GM23338 (cell line): Measurements from ENCODE around the gene CACNA2D3. TPM values are rescaled to one million over a fixed set of nuclear protein-coding genes. Genes with fewer than 3 reads are reported as not detected.

ENCODE experiments used
- ATAC-seq: fragments of 200-7000 bp; cut with Tn5 transposase; 3 replicates; pipeline ENCODE4 v1.9.1; 2020
- DNase-seq: peaks from one replicate; pipeline ENCODE4 v3.0.0-alpha.2; 2015; ENCODE audit warnings: low spot score
- H2AFZ ChIP-seq: fragments of 200-600 bp; sonication (generic); 2 replicates; pipeline ENCODE4 v1.8.0; 2016; ENCODE audit warnings: antibody characterized with exemption, mild to moderate bottlenecking, moderate library complexity
- H3F3A ChIP-seq: fragments of 200-600 bp; sonication (generic); replicated peaks from 2 replicates; pipeline ENCODE4 v1.8.0; 2017; ENCODE audit warnings: antibody characterized with exemption, mixed run types, low read depth
- H3K27ac ChIP-seq: fragments of 200-600 bp; sonication (generic); 2 replicates; pipeline ENCODE4 v1.6.1; 2016; ENCODE audit warnings: low read depth
- H3K27me3 ChIP-seq: fragments of 200-600 bp; sonication (generic); 2 replicates; pipeline ENCODE4 v1.8.0; 2016; ENCODE audit warnings: mild to moderate bottlenecking, mixed run types, moderate library complexity; ENCODE audit not compliant: insufficient read depth
- H3K36me3 ChIP-seq: fragments of 200-600 bp; sonication (generic); 2 replicates; pipeline ENCODE4 v1.8.0; 2016; ENCODE audit warnings: mild to moderate bottlenecking; ENCODE audit not compliant: insufficient read depth
- H3K4me1 ChIP-seq: fragments of 200-600 bp; sonication (generic); 2 replicates; pipeline ENCODE4 v1.8.0; 2016; ENCODE audit warnings: mild to moderate bottlenecking, moderate library complexity; ENCODE audit not compliant: insufficient read depth
- H3K4me2 ChIP-seq: fragments of 200-600 bp; sonication (generic); 2 replicates; pipeline ENCODE4 v1.7.1; 2017; ENCODE audit warnings: mixed run types
- H3K4me3 ChIP-seq: fragments of 200-600 bp; sonication (generic); 2 replicates; pipeline ENCODE4 v1.6.1; 2016; ENCODE audit warnings: mixed run types
- H3K79me2 ChIP-seq: fragments of 200-600 bp; sonication (generic); replicated peaks from 2 replicates; pipeline ENCODE4 v1.8.0; 2017; ENCODE audit warnings: mild to moderate bottlenecking; ENCODE audit not compliant: insufficient read depth
- H3K9me2 ChIP-seq: fragments of 200-600 bp; sonication (generic); 2 replicates; pipeline ENCODE4 v1.8.0; 2017; ENCODE audit not compliant: insufficient read depth
- H4K20me1 ChIP-seq: fragments of 200-600 bp; sonication (generic); replicated peaks from 2 replicates; pipeline ENCODE4 v1.8.0; 2017; ENCODE audit warnings: mild to moderate bottlenecking; ENCODE audit not compliant: insufficient read depth
- H3K27ac Mint-ChIP-seq: 2 replicates; pipeline ENCODE4 v1.8.0; 2020; ENCODE audit warnings: inconsistent platforms, mild to moderate bottlenecking, moderate library complexity, mixed read lengths
- H3K27me3 Mint-ChIP-seq: 3 replicates; pipeline ENCODE4 v1.8.0; 2022; ENCODE audit warnings: low read depth, mild to moderate bottlenecking, moderate library complexity, mixed read lengths, inconsistent platforms; ENCODE audit not compliant: insufficient read depth, poor library complexity
- H3K36me3 Mint-ChIP-seq: 3 replicates; pipeline ENCODE4 v1.8.0; 2021; ENCODE audit warnings: low read depth, mild to moderate bottlenecking, inconsistent platforms, moderate library complexity, mixed read lengths
- H3K4me1 Mint-ChIP-seq: 3 replicates; pipeline ENCODE4 v1.8.0; 2020; ENCODE audit warnings: mild to moderate bottlenecking, inconsistent platforms, mixed read lengths
- H3K4me3 Mint-ChIP-seq: 3 replicates; pipeline ENCODE4 v1.8.0; 2021; ENCODE audit warnings: moderate library complexity, mild to moderate bottlenecking, inconsistent platforms, mixed read lengths
- H3K9me3 Mint-ChIP-seq: 3 replicates; pipeline ENCODE4 v1.8.0; 2020; ENCODE audit warnings: moderate library complexity, mild to moderate bottlenecking, inconsistent platforms, mixed read lengths
- CREB1 ChIP-seq: fragments of 250-450 bp; sonication (Bioruptor Pico); IDR thresholded peaks from 2 replicates; pipeline ENCODE4 v1.5.0; 2020; ENCODE audit warnings: low read depth, mild to moderate bottlenecking, moderate library complexity
- EZH2 ChIP-seq: fragments of 200-600 bp; sonication (generic); IDR thresholded peaks from one replicate; pipeline ENCODE4 v1.8.0; 2017; ENCODE audit warnings: antibody characterized with exemption, mild to moderate bottlenecking, low read depth; ENCODE audit not compliant: unreplicated experiment
- EZH2phosphoT487 ChIP-seq: fragments of 200-600 bp; sonication (generic); IDR thresholded peaks from one replicate; pipeline ENCODE4 v1.8.1; 2018; ENCODE audit warnings: antibody characterized with exemption; ENCODE audit not compliant: unreplicated experiment
- JUNB ChIP-seq: IDR thresholded peaks from one replicate; pipeline ENCODE4 v1.6.1; 2016; ENCODE audit warnings: antibody characterized with exemption; ENCODE audit not compliant: unreplicated experiment
- NANOG ChIP-seq: IDR thresholded peaks from 2 replicates; pipeline ENCODE4 v1.6.1; 2016; ENCODE audit warnings: antibody characterized with exemption, borderline replicate concordance
- POLR2AphosphoS5 ChIP-seq: IDR thresholded peaks from 2 replicates; pipeline ENCODE4 v1.6.1; 2016; ENCODE audit warnings: antibody characterized with exemption, low read depth
- STAT1 ChIP-seq: IDR thresholded peaks from one replicate; pipeline ENCODE4 v1.6.1; 2016; ENCODE audit warnings: antibody characterized with exemption; ENCODE audit not compliant: unreplicated experiment
- ZNF114 ChIP-seq: fragments of 250-450 bp; sonication (Bioruptor Pico); IDR thresholded peaks from 2 replicates; pipeline ENCODE4 v1.5.0; 2020; ENCODE audit warnings: mild to moderate bottlenecking, moderate library complexity
- polyA plus RNA-seq: library from polyadenylated mRNA; unstranded; fragments of >200 nt; fragmentation: Nextera tagmentation; extraction: Ambion mirVana; gene quantifications from 2 replicates; pipeline ENCODE4 v1.2.1, GENCODE V29; 2016
- total RNA-seq: library from RNA; depleted of rRNA; stranded (reverse); fragments of >200 nt; shearing (Covaris generic); gene quantifications from 2 replicates; pipeline ENCODE4 v1.2.3, GENCODE V29; 2014
- TF ChIP-seq, protein P1 (sequence below): IDR thresholded peaks from one replicate; pipeline ENCODE4 v1.6.1; 2018; ENCODE audit warnings: antibody characterized with exemption; ENCODE audit not compliant: unreplicated experiment
- TF ChIP-seq, protein P2 (sequence below): IDR thresholded peaks from 2 replicates; pipeline ENCODE4 v1.6.1; 2016; ENCODE audit warnings: antibody characterized with exemption
- TF ChIP-seq, protein P3 (sequence below), 2 experiments: fragments of 200-600 bp in 1 of 2; sonication (generic) in 1 of 2; conservative IDR thresholded peaks; 2 replicates each; pipeline versions ENCODE4 v1.5.1 to v1.6.1; 2016 to 2017; ENCODE audit warnings: antibody characterized with exemption in 2 of 2, low read depth in 2 of 2, mild to moderate bottlenecking in 2 of 2, moderate library complexity in 1 of 2
- TF ChIP-seq, protein P4 (sequence below): fragments of 250-450 bp; sonication (Bioruptor Pico); IDR thresholded peaks from 2 replicates; pipeline ENCODE4 v1.5.0; 2020; ENCODE audit warnings: mild to moderate bottlenecking, moderate library complexity

Gene CACNA2D3
- total and polyA plus RNA-seq, 2 experiments from 2014 or later, result 2.2 to 2.3 TPM

DNA sequence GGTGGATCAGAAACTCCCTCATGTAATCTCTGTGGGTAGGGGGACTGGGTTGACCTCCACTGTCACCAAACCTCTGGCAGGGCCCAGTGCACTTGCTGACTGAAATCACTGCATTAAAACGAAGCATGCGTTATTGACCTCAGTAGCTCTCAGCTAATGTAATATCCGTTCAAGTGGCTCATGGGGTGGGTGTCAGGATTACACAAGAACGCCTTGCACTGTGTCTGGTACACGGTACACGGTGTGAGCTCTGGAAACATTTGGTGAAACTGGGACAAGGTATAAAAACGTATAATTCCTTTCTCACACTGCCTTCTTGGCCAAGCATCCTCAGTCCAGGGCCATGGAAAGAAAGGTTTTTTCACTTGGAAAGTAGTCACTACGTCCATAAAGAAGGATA, 793.6 kb downstream of the CACNA2D3 start:
- Histone ChIP-seq H3K79me2 (no peaks in the 10 kb centered on the region), H3K4me2 (no peak overlapping the region), H3K36me3 (peaks cover 4% of the 10 kb centered on the region; the same call in 1 of the 2 replicates), H3K27me3 (no peaks in the 10 kb centered on the region), H4K20me1 (no peaks in the 10 kb centered on the region), H3K9me2 (no peaks in the 10 kb centered on the region; the same call in 1 of the 2 replicates), H3K4me3 (no peak overlapping the region), H2AFZ (no peak overlapping the region), H3K27ac (no peak overlapping the region), H3K4me1 (no peaks in the 10 kb centered on the region), H3F3A (no peaks in the 10 kb centered on the region)
- Mint-ChIP-seq H3K4me3 (no peak overlapping the region), H3K9me3 (peaks cover 12% of the 10 kb centered on the region), H3K4me1 (no peaks in the 10 kb centered on the region), H3K27me3 (peaks cover 3% of the 10 kb centered on the region), H3K36me3 (peaks cover 21% of the 10 kb centered on the region), H3K27ac (no peak overlapping the region)
- ATAC-seq (no peak), DNase-seq (no peak)
- TF ChIP-seq CREB1, result no peak
- TF ChIP-seq JUNB, result no peak
- TF ChIP-seq, protein P1, sequence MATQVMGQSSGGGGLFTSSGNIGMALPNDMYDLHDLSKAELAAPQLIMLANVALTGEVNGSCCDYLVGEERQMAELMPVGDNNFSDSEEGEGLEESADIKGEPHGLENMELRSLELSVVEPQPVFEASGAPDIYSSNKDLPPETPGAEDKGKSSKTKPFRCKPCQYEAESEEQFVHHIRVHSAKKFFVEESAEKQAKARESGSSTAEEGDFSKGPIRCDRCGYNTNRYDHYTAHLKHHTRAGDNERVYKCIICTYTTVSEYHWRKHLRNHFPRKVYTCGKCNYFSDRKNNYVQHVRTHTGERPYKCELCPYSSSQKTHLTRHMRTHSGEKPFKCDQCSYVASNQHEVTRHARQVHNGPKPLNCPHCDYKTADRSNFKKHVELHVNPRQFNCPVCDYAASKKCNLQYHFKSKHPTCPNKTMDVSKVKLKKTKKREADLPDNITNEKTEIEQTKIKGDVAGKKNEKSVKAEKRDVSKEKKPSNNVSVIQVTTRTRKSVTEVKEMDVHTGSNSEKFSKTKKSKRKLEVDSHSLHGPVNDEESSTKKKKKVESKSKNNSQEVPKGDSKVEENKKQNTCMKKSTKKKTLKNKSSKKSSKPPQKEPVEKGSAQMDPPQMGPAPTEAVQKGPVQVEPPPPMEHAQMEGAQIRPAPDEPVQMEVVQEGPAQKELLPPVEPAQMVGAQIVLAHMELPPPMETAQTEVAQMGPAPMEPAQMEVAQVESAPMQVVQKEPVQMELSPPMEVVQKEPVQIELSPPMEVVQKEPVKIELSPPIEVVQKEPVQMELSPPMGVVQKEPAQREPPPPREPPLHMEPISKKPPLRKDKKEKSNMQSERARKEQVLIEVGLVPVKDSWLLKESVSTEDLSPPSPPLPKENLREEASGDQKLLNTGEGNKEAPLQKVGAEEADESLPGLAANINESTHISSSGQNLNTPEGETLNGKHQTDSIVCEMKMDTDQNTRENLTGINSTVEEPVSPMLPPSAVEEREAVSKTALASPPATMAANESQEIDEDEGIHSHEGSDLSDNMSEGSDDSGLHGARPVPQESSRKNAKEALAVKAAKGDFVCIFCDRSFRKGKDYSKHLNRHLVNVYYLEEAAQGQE, result no peak
- no peak for TF ChIP-seq POLR2AphosphoS5
- TF ChIP-seq, protein P2, sequence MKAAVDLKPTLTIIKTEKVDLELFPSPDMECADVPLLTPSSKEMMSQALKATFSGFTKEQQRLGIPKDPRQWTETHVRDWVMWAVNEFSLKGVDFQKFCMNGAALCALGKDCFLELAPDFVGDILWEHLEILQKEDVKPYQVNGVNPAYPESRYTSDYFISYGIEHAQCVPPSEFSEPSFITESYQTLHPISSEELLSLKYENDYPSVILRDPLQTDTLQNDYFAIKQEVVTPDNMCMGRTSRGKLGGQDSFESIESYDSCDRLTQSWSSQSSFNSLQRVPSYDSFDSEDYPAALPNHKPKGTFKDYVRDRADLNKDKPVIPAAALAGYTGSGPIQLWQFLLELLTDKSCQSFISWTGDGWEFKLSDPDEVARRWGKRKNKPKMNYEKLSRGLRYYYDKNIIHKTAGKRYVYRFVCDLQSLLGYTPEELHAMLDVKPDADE, result no peak
- TF ChIP-seq, protein P3, sequence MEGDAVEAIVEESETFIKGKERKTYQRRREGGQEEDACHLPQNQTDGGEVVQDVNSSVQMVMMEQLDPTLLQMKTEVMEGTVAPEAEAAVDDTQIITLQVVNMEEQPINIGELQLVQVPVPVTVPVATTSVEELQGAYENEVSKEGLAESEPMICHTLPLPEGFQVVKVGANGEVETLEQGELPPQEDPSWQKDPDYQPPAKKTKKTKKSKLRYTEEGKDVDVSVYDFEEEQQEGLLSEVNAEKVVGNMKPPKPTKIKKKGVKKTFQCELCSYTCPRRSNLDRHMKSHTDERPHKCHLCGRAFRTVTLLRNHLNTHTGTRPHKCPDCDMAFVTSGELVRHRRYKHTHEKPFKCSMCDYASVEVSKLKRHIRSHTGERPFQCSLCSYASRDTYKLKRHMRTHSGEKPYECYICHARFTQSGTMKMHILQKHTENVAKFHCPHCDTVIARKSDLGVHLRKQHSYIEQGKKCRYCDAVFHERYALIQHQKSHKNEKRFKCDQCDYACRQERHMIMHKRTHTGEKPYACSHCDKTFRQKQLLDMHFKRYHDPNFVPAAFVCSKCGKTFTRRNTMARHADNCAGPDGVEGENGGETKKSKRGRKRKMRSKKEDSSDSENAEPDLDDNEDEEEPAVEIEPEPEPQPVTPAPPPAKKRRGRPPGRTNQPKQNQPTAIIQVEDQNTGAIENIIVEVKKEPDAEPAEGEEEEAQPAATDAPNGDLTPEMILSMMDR (conservative IDR thresholded peaks at IDR 0.05; ENCODE audit: low read depth in 2 of 2), result no peak
- no peak for TF ChIP-seq ZNF114
- TF ChIP-seq NANOG, result no peak
- TF ChIP-seq, protein P4, sequence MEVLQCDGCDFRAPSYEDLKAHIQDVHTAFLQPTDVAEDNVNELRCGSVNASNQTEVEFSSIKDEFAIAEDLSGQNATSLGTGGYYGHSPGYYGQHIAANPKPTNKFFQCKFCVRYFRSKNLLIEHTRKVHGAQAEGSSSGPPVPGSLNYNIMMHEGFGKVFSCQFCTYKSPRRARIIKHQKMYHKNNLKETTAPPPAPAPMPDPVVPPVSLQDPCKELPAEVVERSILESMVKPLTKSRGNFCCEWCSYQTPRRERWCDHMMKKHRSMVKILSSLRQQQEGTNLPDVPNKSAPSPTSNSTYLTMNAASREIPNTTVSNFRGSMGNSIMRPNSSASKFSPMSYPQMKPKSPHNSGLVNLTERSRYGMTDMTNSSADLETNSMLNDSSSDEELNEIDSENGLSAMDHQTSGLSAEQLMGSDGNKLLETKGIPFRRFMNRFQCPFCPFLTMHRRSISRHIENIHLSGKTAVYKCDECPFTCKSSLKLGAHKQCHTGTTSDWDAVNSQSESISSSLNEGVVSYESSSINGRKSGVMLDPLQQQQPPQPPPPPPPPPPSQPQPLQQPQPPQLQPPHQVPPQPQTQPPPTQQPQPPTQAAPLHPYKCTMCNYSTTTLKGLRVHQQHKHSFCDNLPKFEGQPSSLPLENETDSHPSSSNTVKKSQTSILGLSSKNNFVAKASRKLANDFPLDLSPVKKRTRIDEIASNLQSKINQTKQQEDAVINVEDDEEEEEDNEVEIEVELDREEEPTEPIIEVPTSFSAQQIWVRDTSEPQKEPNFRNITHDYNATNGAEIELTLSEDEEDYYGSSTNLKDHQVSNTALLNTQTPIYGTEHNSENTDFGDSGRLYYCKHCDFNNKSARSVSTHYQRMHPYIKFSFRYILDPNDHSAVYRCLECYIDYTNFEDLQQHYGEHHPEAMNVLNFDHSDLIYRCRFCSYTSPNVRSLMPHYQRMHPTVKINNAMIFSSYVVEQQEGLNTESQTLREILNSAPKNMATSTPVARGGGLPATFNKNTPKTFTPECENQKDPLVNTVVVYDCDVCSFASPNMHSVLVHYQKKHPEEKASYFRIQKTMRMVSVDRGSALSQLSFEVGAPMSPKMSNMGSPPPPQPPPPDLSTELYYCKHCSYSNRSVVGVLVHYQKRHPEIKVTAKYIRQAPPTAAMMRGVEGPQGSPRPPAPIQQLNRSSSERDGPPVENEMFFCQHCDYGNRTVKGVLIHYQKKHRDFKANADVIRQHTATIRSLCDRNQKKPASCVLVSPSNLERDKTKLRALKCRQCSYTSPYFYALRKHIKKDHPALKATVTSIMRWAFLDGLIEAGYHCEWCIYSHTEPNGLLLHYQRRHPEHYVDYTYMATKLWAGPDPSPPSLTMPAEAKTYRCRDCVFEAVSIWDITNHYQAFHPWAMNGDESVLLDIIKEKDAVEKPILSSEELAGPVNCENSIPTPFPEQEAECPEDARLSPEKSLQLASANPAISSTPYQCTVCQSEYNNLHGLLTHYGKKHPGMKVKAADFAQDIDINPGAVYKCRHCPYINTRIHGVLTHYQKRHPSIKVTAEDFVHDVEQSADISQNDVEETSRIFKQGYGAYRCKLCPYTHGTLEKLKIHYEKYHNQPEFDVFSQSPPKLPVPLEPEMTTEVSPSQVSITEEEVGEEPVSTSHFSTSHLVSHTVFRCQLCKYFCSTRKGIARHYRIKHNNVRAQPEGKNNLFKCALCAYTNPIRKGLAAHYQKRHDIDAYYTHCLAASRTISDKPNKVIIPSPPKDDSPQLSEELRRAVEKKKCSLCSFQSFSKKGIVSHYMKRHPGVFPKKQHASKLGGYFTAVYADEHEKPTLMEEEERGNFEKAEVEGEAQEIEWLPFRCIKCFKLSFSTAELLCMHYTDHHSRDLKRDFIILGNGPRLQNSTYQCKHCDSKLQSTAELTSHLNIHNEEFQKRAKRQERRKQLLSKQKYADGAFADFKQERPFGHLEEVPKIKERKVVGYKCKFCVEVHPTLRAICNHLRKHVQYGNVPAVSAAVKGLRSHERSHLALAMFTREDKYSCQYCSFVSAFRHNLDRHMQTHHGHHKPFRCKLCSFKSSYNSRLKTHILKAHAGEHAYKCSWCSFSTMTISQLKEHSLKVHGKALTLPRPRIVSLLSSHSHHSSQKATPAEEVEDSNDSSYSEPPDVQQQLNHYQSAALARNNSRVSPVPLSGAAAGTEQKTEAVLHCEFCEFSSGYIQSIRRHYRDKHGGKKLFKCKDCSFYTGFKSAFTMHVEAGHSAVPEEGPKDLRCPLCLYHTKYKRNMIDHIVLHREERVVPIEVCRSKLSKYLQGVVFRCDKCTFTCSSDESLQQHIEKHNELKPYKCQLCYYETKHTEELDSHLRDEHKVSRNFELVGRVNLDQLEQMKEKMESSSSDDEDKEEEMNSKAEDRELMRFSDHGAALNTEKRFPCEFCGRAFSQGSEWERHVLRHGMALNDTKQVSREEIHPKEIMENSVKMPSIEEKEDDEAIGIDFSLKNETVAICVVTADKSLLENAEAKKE (CRISPR knock-in tag), result no peak
- TF ChIP-seq STAT1, result no peak
- no peak for TF ChIP-seq EZH2
- no peak for TF ChIP-seq EZH2phosphoT487
